H9 (cell line): ENCODE measurements around the gene LLGL2. TPM values are rescaled to one million over a fixed set of nuclear protein-coding genes. Genes with fewer than 3 reads are reported as not detected.

Experiments
- DNase-seq: peaks from one replicate; pipeline ENCODE4 v3.0.0-alpha.2; 2017
- H2AFZ ChIP-seq: one replicate; pipeline ENCODE4 v1.6.1; 2013; ENCODE audit warnings: mild to moderate bottlenecking, low read length, control low read depth, moderate library complexity
- H2AK5ac ChIP-seq: 2 replicates; pipeline ENCODE4 v1.6.1; 2013; ENCODE audit warnings: low read length, control low read depth, mixed read lengths; ENCODE audit not compliant: insufficient read length
- H2BK120ac ChIP-seq: one replicate; pipeline ENCODE4 v1.6.1; 2013; ENCODE audit warnings: low read depth, mild to moderate bottlenecking, low read length, control low read depth, inconsistent platforms; ENCODE audit not compliant: poor library complexity, severe bottlenecking
- H2BK12ac ChIP-seq: 2 replicates; pipeline ENCODE4 v1.6.1; 2013; ENCODE audit warnings: low read length, control low read depth, mixed read lengths, low read depth; ENCODE audit not compliant: insufficient read length
- H2BK15ac ChIP-seq: 2 replicates; pipeline ENCODE4 v1.6.1; 2013; ENCODE audit warnings: low read depth, low read length, control low read depth
- H2BK20ac ChIP-seq: one replicate; pipeline ENCODE4 v1.6.1; 2013; ENCODE audit warnings: low read depth, mild to moderate bottlenecking, low read length, control low read depth, inconsistent platforms; ENCODE audit not compliant: poor library complexity, severe bottlenecking
- H2BK5ac ChIP-seq: 2 replicates; pipeline ENCODE4 v1.6.1; 2013; ENCODE audit warnings: low read length, control low read depth, mixed read lengths; ENCODE audit not compliant: insufficient read length
- H3K14ac ChIP-seq: 2 replicates; pipeline ENCODE4 v1.6.1; 2013; ENCODE audit warnings: low read length, control low read depth; ENCODE audit not compliant: insufficient read depth
- H3K18ac ChIP-seq: 2 replicates; pipeline ENCODE4 v1.6.1; 2013; ENCODE audit warnings: low read depth, mild to moderate bottlenecking, mixed read lengths, low read length, control low read depth; ENCODE audit not compliant: insufficient read length
- H3K23ac ChIP-seq: 2 replicates; pipeline ENCODE4 v1.6.1; 2013; ENCODE audit warnings: low read length, control low read depth, mixed read lengths, low read depth; ENCODE audit not compliant: insufficient read length
- H3K23me2 ChIP-seq: 2 replicates; pipeline ENCODE4 v1.6.1; 2013; ENCODE audit warnings: low read depth, mild to moderate bottlenecking, mixed read lengths, low read length, control low read depth; ENCODE audit not compliant: insufficient read length, poor library complexity, severe bottlenecking
- H3K27ac ChIP-seq: 2 replicates; pipeline ENCODE4 v1.5.1; 2013; ENCODE audit warnings: low read length, control low read depth, mixed read lengths, low read depth; ENCODE audit not compliant: insufficient read length
- H3K27me3 ChIP-seq: 2 replicates; pipeline ENCODE4 v1.6.1; 2013; ENCODE audit warnings: low read length, control low read depth, inconsistent platforms; ENCODE audit not compliant: insufficient read depth
- H3K4ac ChIP-seq: 2 replicates; pipeline ENCODE4 v1.6.1; 2013; ENCODE audit warnings: low read depth, mild to moderate bottlenecking, control low read depth, inconsistent platforms, low read length, moderate library complexity
- H3K4me1 ChIP-seq: 2 replicates; pipeline ENCODE4 v1.6.1; 2013; ENCODE audit warnings: low read length, control low read depth, inconsistent platforms; ENCODE audit not compliant: insufficient read depth
- H3K4me2 ChIP-seq: 2 replicates; pipeline ENCODE4 v1.6.1; 2013; ENCODE audit warnings: low read length, control low read depth, mixed read lengths; ENCODE audit not compliant: insufficient read length, insufficient read depth
- H3K56ac ChIP-seq: 2 replicates; pipeline ENCODE4 v1.6.1; 2013; ENCODE audit warnings: low read depth, mild to moderate bottlenecking, mixed read lengths, low read length, control low read depth; ENCODE audit not compliant: insufficient read length
- H3K79me1 ChIP-seq: 2 replicates; pipeline ENCODE4 v1.6.1; 2013; ENCODE audit warnings: low read depth, mild to moderate bottlenecking, moderate library complexity, low read length, control low read depth, inconsistent platforms; ENCODE audit not compliant: insufficient read depth, poor library complexity, severe bottlenecking
- H3K79me2 ChIP-seq: 2 replicates; pipeline ENCODE4 v1.6.1; 2013; ENCODE audit warnings: low read length, control low read depth, inconsistent platforms; ENCODE audit not compliant: insufficient read depth
- H3K9ac ChIP-seq: 2 replicates; pipeline ENCODE4 v1.6.1; 2013; ENCODE audit warnings: low read length, control low read depth, mixed read lengths; ENCODE audit not compliant: insufficient read length; ENCODE audit errors: extremely low read depth
- H3K9me3 ChIP-seq: one replicate; pipeline ENCODE4 v1.6.1; 2013; ENCODE audit warnings: low read depth, low read length, inconsistent platforms; ENCODE audit not compliant: control insufficient read depth
- H3T11ph ChIP-seq: one replicate; pipeline ENCODE4 v1.6.1; 2013; ENCODE audit warnings: mild to moderate bottlenecking, low read length, control low read depth, inconsistent platforms
- H4K20me1 ChIP-seq: one replicate; pipeline ENCODE4 v1.6.1; 2013; ENCODE audit not compliant: control insufficient read depth, insufficient read length, insufficient read depth
- H4K5ac ChIP-seq: 2 replicates; pipeline ENCODE4 v1.6.1; 2013; ENCODE audit warnings: low read depth, mild to moderate bottlenecking, mixed read lengths, low read length, control low read depth; ENCODE audit not compliant: insufficient read length
- H4K8ac ChIP-seq: replicated peaks from 2 replicates; pipeline ENCODE4 v1.6.1; 2013; ENCODE audit warnings: low read length, control low read depth, mixed read lengths, low read depth; ENCODE audit not compliant: insufficient read length
- H4K91ac ChIP-seq: 2 replicates; pipeline ENCODE4 v1.6.1; 2013; ENCODE audit warnings: low read depth, mild to moderate bottlenecking, moderate library complexity, mixed read lengths, low read length, control low read depth; ENCODE audit not compliant: insufficient read length
- H3K27ac Mint-ChIP-seq, 3 experiments: 2 replicates in 2 of 3; 3 replicates in 1 of 3; pipeline ENCODE4 v1.8.0; 2020 to 2021; ENCODE audit warnings: mixed read lengths in 3 of 3, mild to moderate bottlenecking in 1 of 3, moderate library complexity in 1 of 3
- H3K27me3 Mint-ChIP-seq: 2 replicates; pipeline ENCODE4 v1.8.0; 2021; ENCODE audit warnings: low read depth, mild to moderate bottlenecking, moderate library complexity, mixed read lengths
- H3K36me3 Mint-ChIP-seq, 3 experiments: 2 replicates in 2 of 3; 3 replicates in 1 of 3; pipeline ENCODE4 v1.8.0; 2020 to 2021; ENCODE audit warnings: low read depth in 3 of 3, mixed read lengths in 3 of 3; ENCODE audit not compliant: insufficient read depth in 1 of 3
- H3K4me1 Mint-ChIP-seq, 2 experiments: 2 replicates each; pipeline ENCODE4 v1.8.0; 2020; ENCODE audit warnings: mixed read lengths in 2 of 2
- H3K4me3 Mint-ChIP-seq, 2 experiments: 2 replicates in 1 of 2; 3 replicates in 1 of 2; pipeline ENCODE4 v1.8.0; 2020 to 2021; ENCODE audit warnings: mild to moderate bottlenecking in 2 of 2, mixed read lengths in 2 of 2, moderate library complexity in 1 of 2
- H3K9me3 Mint-ChIP-seq, 2 experiments: 2 replicates in 1 of 2; 3 replicates in 1 of 2; pipeline ENCODE4 v1.8.0; 2020; ENCODE audit warnings: mild to moderate bottlenecking in 2 of 2, mixed read lengths in 2 of 2, moderate library complexity in 1 of 2
- CTCF ChIP-seq: fragments of 200-600 bp; sonication (generic); conservative IDR thresholded peaks from 3 replicates; pipeline ENCODE4 v1.8.0; 2021; ENCODE audit warnings: antibody characterized with exemption, mild to moderate bottlenecking
- WGBS: extraction: QIAGEN DNeasy Blood & Tissue Kit; methylation state at CpG from one replicate; pipeline ENCODE4 v1.1.7; 2013; ENCODE audit warnings: missing lambda C conversion rate, low lambda C conversion rate, mixed read lengths; ENCODE audit not compliant: insufficient read length; ENCODE audit errors: extremely low coverage; 5-methylcytosine and 5-hydroxymethylcytosine counted together
- total RNA-seq: library from RNA; stranded (reverse); gene quantifications from 2 replicates; pipeline ENCODE4 v1.2.1, GENCODE V29; 2021

The LLGL2 gene
- total RNA-seq, 1 experiment from 2014 or later: 90.4 TPM

GRCh38 chr17:75504347-75505151 lies 20.9 kb upstream of the LLGL2 start:
- Histone ChIP-seq H3K27ac (no peak overlapping the region), H3K9ac (no peak overlapping the region), H3K79me1 (no peaks in the 10 kb centered on the region), H2BK15ac (no peak overlapping the region), H3T11ph (no peak overlapping the region), H4K91ac (no peak overlapping the region), H3K14ac (no peak overlapping the region), H4K5ac (no peak overlapping the region), H2AFZ (no peak overlapping the region), H2BK5ac (no peak overlapping the region), H3K23me2 (no peaks in the 10 kb centered on the region), H2AK5ac (no peak overlapping the region), H2BK20ac (no peak overlapping the region), H3K23ac (no peak overlapping the region), H3K56ac (no peak overlapping the region), H3K4me2 (no peak overlapping the region), H4K20me1 (no peaks in the 10 kb centered on the region), H3K9me3 (no peaks in the 10 kb centered on the region), H3K4ac (no peak overlapping the region), H3K18ac (no peak overlapping the region), H3K79me2 (no peaks in the 10 kb centered on the region), H3K27me3 (no peaks in the 10 kb centered on the region), H2BK12ac (no peak overlapping the region), H3K4me1 (no peaks in the 10 kb centered on the region), H2BK120ac (no peak overlapping the region), H4K8ac (no peak overlapping the region)
- Mint-ChIP-seq H3K36me3 (peaks cover 0 to 39% (median 24%) of the 10 kb centered on the region in 3 experiments; a peak in 5 of 7 replicates), H3K4me3 (no peak overlapping the region), H3K27me3 (no peaks in the 10 kb centered on the region), H3K27ac (peak overlapping the region in 1 of 3 experiments; percentile 72; a peak in 1 of 7 replicates), H3K9me3 (no peaks in the 10 kb centered on the region), H3K4me1 (no peaks in the 10 kb centered on the region)
- DNase-seq: peak; percentile 84
- no CpG with 5 or more reads among the region's 32 CpGs for WGBS
- peak; percentile 75 for TF ChIP-seq CTCF
